ENCODE results near the gene RIPK3. TPM values are rescaled to one million over a fixed set of nuclear protein-coding genes. Genes with fewer than 3 reads are reported as not detected.

RIPK3 gene
- total and polyA plus RNA-seq, 8 donors: 3.9 to 13.0 (median 6.1) TPM

DNA sequence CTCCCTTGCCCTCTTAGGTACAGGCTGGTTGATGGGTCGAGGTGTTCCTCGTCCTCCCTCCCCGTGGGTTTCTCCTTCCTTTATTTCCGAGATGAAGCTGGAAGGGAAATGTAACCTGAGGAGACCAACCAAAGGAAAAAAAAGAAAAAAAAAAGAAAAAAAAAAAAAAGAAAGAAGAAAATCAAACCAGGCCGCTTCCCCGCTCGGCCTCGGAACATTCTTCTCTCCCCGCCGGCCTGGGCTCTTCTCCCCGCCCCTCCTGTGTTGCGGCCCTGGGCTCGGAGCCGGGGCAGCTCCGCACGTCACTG is 26.6 kb upstream of the RIPK3 start:
- Histone ChIP-seq H3K36me3 (no peaks in the 10 kb centered on the region), H3K27me3 (no peaks in the 10 kb centered on the region), H3K27ac (peak overlapping the region; percentile 77 to 92 (median 88)), H3K4me3 (peak overlapping the region; percentile 18 to 53 (median 36)), H3K9me3 (no peaks in the 10 kb centered on the region), H3K4me1 (peaks cover 0 to 15% (median 0%) of the 10 kb centered on the region in 3 donors)
- intact Hi-C loops (cut with DNase I): no loop called here
- FAIRE-seq (no peak), DNase-seq (no peak), ATAC-seq (no peak)
- 0% methylated on average over 14 to 16 of the region's 16 CpGs for WGBS, 2 donors
- TF ChIP-seq, protein P1, sequence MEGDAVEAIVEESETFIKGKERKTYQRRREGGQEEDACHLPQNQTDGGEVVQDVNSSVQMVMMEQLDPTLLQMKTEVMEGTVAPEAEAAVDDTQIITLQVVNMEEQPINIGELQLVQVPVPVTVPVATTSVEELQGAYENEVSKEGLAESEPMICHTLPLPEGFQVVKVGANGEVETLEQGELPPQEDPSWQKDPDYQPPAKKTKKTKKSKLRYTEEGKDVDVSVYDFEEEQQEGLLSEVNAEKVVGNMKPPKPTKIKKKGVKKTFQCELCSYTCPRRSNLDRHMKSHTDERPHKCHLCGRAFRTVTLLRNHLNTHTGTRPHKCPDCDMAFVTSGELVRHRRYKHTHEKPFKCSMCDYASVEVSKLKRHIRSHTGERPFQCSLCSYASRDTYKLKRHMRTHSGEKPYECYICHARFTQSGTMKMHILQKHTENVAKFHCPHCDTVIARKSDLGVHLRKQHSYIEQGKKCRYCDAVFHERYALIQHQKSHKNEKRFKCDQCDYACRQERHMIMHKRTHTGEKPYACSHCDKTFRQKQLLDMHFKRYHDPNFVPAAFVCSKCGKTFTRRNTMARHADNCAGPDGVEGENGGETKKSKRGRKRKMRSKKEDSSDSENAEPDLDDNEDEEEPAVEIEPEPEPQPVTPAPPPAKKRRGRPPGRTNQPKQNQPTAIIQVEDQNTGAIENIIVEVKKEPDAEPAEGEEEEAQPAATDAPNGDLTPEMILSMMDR (IDR thresholded peaks at IDR 0.05): no peak

DNA sequence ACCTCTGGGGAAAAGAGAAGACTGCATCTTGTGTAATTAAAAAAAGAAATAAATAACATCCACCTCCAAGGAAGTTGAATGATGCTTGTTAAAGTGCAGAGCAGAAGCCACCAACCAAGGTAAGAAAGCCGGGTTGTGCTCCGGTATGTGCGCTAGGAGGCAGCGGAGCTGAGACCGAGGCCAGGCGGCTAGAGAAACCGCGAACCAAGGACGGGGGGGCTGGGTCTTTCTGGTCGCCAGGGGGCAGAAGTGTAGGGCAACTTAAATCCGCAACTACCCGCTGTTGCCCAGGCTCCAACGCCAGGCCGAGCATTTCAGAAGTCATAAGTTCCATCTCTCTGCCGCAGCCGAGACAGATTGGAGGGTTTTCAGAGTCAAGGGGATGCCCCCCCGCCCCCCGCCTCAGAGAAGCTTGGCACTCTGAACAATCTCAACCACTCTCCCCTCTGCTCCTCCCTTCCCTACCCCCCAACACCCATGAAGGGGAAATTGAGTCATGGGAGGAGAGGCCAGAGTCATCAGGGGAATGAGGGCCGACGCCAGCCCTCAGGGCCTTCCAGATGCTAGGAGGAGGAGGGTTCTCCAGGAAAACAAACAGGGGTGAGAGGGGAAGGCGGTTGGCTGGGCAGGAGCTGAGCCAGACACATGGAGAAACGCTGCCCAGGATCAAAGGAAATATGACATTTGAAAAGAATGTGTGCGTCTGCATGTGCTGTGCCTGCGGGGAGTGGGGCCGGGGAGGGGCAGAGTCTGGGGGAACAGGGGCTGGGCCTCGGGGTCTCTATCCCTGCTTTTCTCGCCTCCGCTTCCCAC is 26.0 kb upstream of the RIPK3 start:
- ATAC-seq: peak; percentile 67 to 79 (median 70)
- Histone ChIP-seq H3K9me3 (no peaks in the 10 kb centered on the region), H3K36me3 (no peaks in the 10 kb centered on the region), H3K27me3 (no peaks in the 10 kb centered on the region), H3K4me1 (peaks cover 0 to 15% (median 0%) of the 10 kb centered on the region in 3 donors), H3K4me3 (peak overlapping the region in 3 of 4 donors; percentile 26 to 53 (median 45)), H3K27ac (peak overlapping the region; percentile 77 to 92 (median 88))
- DNase-seq: peak; percentile 85 to 92 (median 88)
- intact Hi-C loops (cut with DNase I): no loop called here
- 2 to 3% methylated on average over 28 of the region's 28 CpGs for WGBS, 2 donors
- TF ChIP-seq, protein P1 (IDR thresholded peaks at IDR 0.05): peak; percentile 69 to 84 (median 74)
- FAIRE-seq: peak; percentile 61

DNA sequence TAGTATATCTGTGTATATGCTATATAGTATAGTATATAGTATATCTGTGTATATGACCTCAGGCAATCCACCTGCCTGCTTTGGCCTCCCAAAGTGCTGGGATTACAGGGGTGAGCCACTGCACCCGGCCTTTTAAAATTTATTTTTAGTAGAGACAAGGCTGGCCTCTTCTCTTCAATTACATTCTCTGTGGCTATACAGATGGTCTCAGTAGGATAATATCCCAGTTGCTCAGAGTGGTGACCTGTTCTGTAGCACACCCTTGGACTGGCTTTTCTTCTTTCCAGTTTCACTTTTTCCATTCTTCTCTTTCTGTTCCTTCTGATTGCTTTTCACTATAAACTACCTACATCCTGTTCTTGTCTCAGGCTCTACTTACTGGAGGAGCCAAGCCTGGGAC is 25.1 kb upstream of the RIPK3 start:
- Histone ChIP-seq H3K4me1 (peaks cover 0 to 15% (median 0%) of the 10 kb centered on the region in 3 donors), H3K27me3 (no peaks in the 10 kb centered on the region), H3K9me3 (no peaks in the 10 kb centered on the region), H3K36me3 (no peaks in the 10 kb centered on the region), H3K4me3 (no peak overlapping the region), H3K27ac (peak overlapping the region in 1 of 4 donors; percentile 92)
- DNase-seq (no peak), FAIRE-seq (no peak), ATAC-seq (no peak)
- 44 to 73% methylated on average over 1 of the region's 1 CpG for WGBS, 2 donors
- TF ChIP-seq, protein P1 (IDR thresholded peaks at IDR 0.05): no peak
- intact Hi-C loops (cut with DNase I): no loop called here

DNA sequence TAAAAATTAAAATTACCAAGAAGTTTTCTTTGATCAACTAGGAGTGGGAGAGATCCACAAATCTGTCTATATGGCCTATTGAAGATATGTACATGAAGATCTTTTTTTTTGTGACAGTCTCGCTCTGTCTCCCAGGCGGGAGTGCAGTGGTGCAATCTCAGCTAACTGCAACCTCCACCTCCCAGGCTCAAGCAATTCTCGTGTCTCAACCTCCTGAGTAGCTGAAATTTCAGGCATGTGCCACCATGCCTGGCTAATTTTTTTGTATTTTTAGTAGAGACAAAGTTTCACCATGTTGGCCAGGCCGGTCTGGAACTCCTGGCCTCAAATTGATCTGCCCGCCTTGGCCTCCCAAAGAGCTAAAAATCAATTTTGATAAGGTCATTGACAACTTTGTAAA is 23.6 kb upstream of the RIPK3 start:
- H3K9me3 ChIP-seq: no peaks in the 10 kb centered on the region
- no peak for DNase-seq
- ATAC-seq: no peak
- H3K4me3 ChIP-seq: no peak overlapping the region
- H3K27ac ChIP-seq: no peak overlapping the region
- TF ChIP-seq, protein P1 (IDR thresholded peaks at IDR 0.05): no peak
- 82 to 84% methylated on average over 5 of the region's 5 CpGs for WGBS, 2 donors
- no peaks in the 10 kb centered on the region for H3K36me3 ChIP-seq
- no peaks in the 10 kb centered on the region for H3K27me3 ChIP-seq
- intact Hi-C loops (cut with DNase I): no loop called here
- H3K4me1 ChIP-seq: peaks cover 0 to 15% (median 0%) of the 10 kb centered on the region in 3 donors
- no peak for FAIRE-seq
